Neuronal stem cell (in vitro differentiated cells): ENCODE measurements around the gene GPR149.

ENCODE experiments used
- DNase-seq: peaks from one replicate; pipeline ENCODE4 v3.0.0-alpha.2; 2013; ENCODE audit warnings: low spot score
- H2AFZ ChIP-seq: one replicate; pipeline ENCODE4 v1.6.1; 2013; ENCODE audit warnings: mild to moderate bottlenecking, low read length, inconsistent platforms
- H2AK5ac ChIP-seq: 2 replicates; pipeline ENCODE4 v1.6.1; 2013; ENCODE audit warnings: low read depth, mild to moderate bottlenecking, inconsistent platforms, low read length, moderate library complexity, mixed read lengths
- H2BK120ac ChIP-seq: 2 replicates; pipeline ENCODE4 v1.6.1; 2013; ENCODE audit warnings: low read depth, mild to moderate bottlenecking, inconsistent platforms, low read length, moderate library complexity, mixed read lengths
- H2BK12ac ChIP-seq: one replicate; pipeline ENCODE4 v1.6.1; 2013; ENCODE audit warnings: low read length, inconsistent platforms
- H2BK15ac ChIP-seq: 2 replicates; pipeline ENCODE4 v1.6.1; 2013; ENCODE audit warnings: mild to moderate bottlenecking, low read length, inconsistent platforms, mixed read lengths
- H2BK5ac ChIP-seq: one replicate; pipeline ENCODE4 v1.6.1; 2013; ENCODE audit warnings: inconsistent platforms, mild to moderate bottlenecking, low read length, moderate library complexity
- H3K14ac ChIP-seq: one replicate; pipeline ENCODE4 v1.6.1; 2013; ENCODE audit warnings: low read length, inconsistent platforms
- H3K18ac ChIP-seq: 2 replicates; pipeline ENCODE4 v1.6.1; 2013; ENCODE audit warnings: low read length, inconsistent platforms
- H3K23ac ChIP-seq: 2 replicates; pipeline ENCODE4 v1.6.1; 2013; ENCODE audit warnings: low read depth, mild to moderate bottlenecking, mixed read lengths, low read length, inconsistent platforms; ENCODE audit not compliant: poor library complexity
- H3K27ac ChIP-seq: replicated peaks from 3 replicates; pipeline ENCODE4 v1.5.1; 2013; ENCODE audit warnings: low read length, inconsistent platforms
- H3K27me3 ChIP-seq, 3 experiments: 2 replicates each; pipeline ENCODE4 v1.6.1; 2013; ENCODE audit warnings: low read length in 3 of 3, mild to moderate bottlenecking in 2 of 3, inconsistent platforms in 1 of 3, low read depth in 1 of 3, mixed read lengths in 1 of 3, moderate library complexity in 1 of 3; ENCODE audit not compliant: control insufficient read depth in 3 of 3, insufficient read depth in 3 of 3
- H3K36me3 ChIP-seq, 2 donors: replicated peaks in 1 of 2; 2 replicates each; pipeline ENCODE4 v1.6.1; 2013; ENCODE audit warnings: low read length in 2 of 2; ENCODE audit not compliant: control insufficient read depth in 2 of 2, insufficient read depth in 2 of 2
- H3K4ac ChIP-seq: 2 replicates; pipeline ENCODE4 v1.6.1; 2013; ENCODE audit warnings: inconsistent platforms, mild to moderate bottlenecking, low read length, moderate library complexity
- H3K4me1 ChIP-seq, 2 donors: 1 replicate in 1 of 2; 2 replicates in 1 of 2; pipeline ENCODE4 v1.6.1; 2013; ENCODE audit warnings: low read length in 2 of 2, low read depth in 1 of 2; ENCODE audit not compliant: control insufficient read depth in 2 of 2, insufficient read depth in 1 of 2
- H3K4me2 ChIP-seq: one replicate; pipeline ENCODE4 v1.6.1; 2013; ENCODE audit warnings: mild to moderate bottlenecking, low read length, inconsistent platforms; ENCODE audit not compliant: insufficient read depth, poor library complexity, severe bottlenecking
- H3K4me3 ChIP-seq, 2 donors: 2 replicates each; pipeline ENCODE4 v1.5.1; 2013; ENCODE audit warnings: low read length in 2 of 2, mild to moderate bottlenecking in 2 of 2, inconsistent platforms in 1 of 2, moderate library complexity in 1 of 2
- H3K79me1 ChIP-seq: one replicate; pipeline ENCODE4 v1.6.1; 2013; ENCODE audit warnings: low read depth, mild to moderate bottlenecking, inconsistent platforms, low read length, moderate library complexity
- H3K9ac ChIP-seq: one replicate; pipeline ENCODE4 v1.6.1; 2013; ENCODE audit warnings: mild to moderate bottlenecking, low read depth, low read length, inconsistent platforms; ENCODE audit not compliant: poor library complexity
- H3K9me3 ChIP-seq, 2 donors: replicated peaks in 1 of 2; 2 replicates each; pipeline versions ENCODE3 to v1.6.1; 2013; ENCODE audit warnings: low read length in 2 of 2, mild to moderate bottlenecking in 2 of 2, inconsistent platforms in 1 of 2, low read depth in 1 of 2, mixed read lengths in 1 of 2, moderate library complexity in 1 of 2; ENCODE audit not compliant: control insufficient read depth in 2 of 2, insufficient read depth in 1 of 2
- H4K8ac ChIP-seq: one replicate; pipeline ENCODE4 v1.6.1; 2013; ENCODE audit warnings: low read depth, mild to moderate bottlenecking, inconsistent platforms, low read length, moderate library complexity
- H4K91ac ChIP-seq: one replicate; pipeline ENCODE4 v1.6.1; 2013; ENCODE audit warnings: low read length, low read depth, mild to moderate bottlenecking, inconsistent platforms; ENCODE audit not compliant: poor library complexity
- WGBS, 2 donors: extraction: QIAGEN DNeasy Blood & Tissue Kit; methylation state at CpG; one replicate each; pipeline ENCODE4 v1.1.7; 2013; ENCODE audit warnings: missing lambda C conversion rate in 2 of 2, mixed read lengths in 1 of 2; ENCODE audit not compliant: insufficient read length in 2 of 2, insufficient replicate concordance in 1 of 2; ENCODE audit errors: extremely low coverage in 2 of 2; 5-methylcytosine and 5-hydroxymethylcytosine counted together

The GPR149 gene

GRCh38 chr3:154364849-154365248 is 65.1 kb downstream of the GPR149 start:
- Histone ChIP-seq H4K91ac (no peak overlapping the region), H3K79me1 (no peaks in the 10 kb centered on the region), H3K4ac (no peak overlapping the region), H2AFZ (no peak overlapping the region), H3K4me3 (no peak overlapping the region), H3K23ac (no peak overlapping the region), H4K8ac (no peak overlapping the region), H3K27me3 (no peaks in the 10 kb centered on the region), H2BK5ac (no peak overlapping the region), H2BK15ac (no peak overlapping the region), H3K36me3 (no peaks in the 10 kb centered on the region), H3K4me2 (no peak overlapping the region), H2BK120ac (no peak overlapping the region), H3K9me3 (no peaks in the 10 kb centered on the region), H3K9ac (no peak overlapping the region), H3K4me1 (no peaks in the 10 kb centered on the region), H3K14ac (no peak overlapping the region), H2AK5ac (no peak overlapping the region), H2BK12ac (no peak overlapping the region), H3K18ac (peak overlapping the region; percentile 13), H3K27ac (no peak overlapping the region)
- DNase-seq: no peak

- no peaks in the 10 kb centered on the region for H3K79me1 ChIP-seq
Observed at GRCh38 chr3:154361099-154361498, 68.9 kb downstream of the GPR149 start.

GRCh38 chr3:154356009-154356408 is 74.0 kb downstream of the GPR149 start:
- Histone ChIP-seq H4K8ac (no peak overlapping the region), H2BK5ac (no peak overlapping the region), H3K27me3 (no peaks in the 10 kb centered on the region), H2BK120ac (no peak overlapping the region), H3K4me2 (no peak overlapping the region), H3K18ac (no peak overlapping the region), H3K14ac (no peak overlapping the region), H3K9ac (no peak overlapping the region), H2BK12ac (no peak overlapping the region), H3K4ac (no peak overlapping the region), H3K27ac (no peak overlapping the region), H3K4me1 (no peaks in the 10 kb centered on the region), H3K23ac (no peak overlapping the region), H2BK15ac (no peak overlapping the region), H2AFZ (no peak overlapping the region), H4K91ac (no peak overlapping the region), H3K9me3 (peaks cover 0 to 1% of the 10 kb centered on the region in 2 donors), H3K79me1 (no peaks in the 10 kb centered on the region), H3K36me3 (no peaks in the 10 kb centered on the region), H2AK5ac (no peak overlapping the region), H3K4me3 (no peak overlapping the region)
- DNase-seq: no peak
- no CpG with 5 or more reads among the region's 1 CpG for WGBS, 2 donors

More at GRCh38 chr3:154361099-154361498, 68.9 kb downstream of the GPR149 start:
- no peaks in the 10 kb centered on the region for H3K27me3 ChIP-seq
- no peak overlapping the region for H3K4me2 ChIP-seq
- no peak overlapping the region for H2BK120ac ChIP-seq
- no peak overlapping the region for H3K4me3 ChIP-seq
- H2BK15ac ChIP-seq: no peak overlapping the region
- no peak overlapping the region for H3K9ac ChIP-seq
- no peaks in the 10 kb centered on the region for H3K4me1 ChIP-seq
- H2BK12ac ChIP-seq: no peak overlapping the region
- H4K91ac ChIP-seq: no peak overlapping the region
- no peak overlapping the region for H3K14ac ChIP-seq
- H3K27ac ChIP-seq: no peak overlapping the region
- no peak overlapping the region for H3K18ac ChIP-seq
- no peak for DNase-seq
- H2AK5ac ChIP-seq: no peak overlapping the region
- no peak overlapping the region for H3K23ac ChIP-seq
- H2BK5ac ChIP-seq: no peak overlapping the region
- no peak overlapping the region for H3K4ac ChIP-seq
- H4K8ac ChIP-seq: no peak overlapping the region
- H3K9me3 ChIP-seq: no peaks in the 10 kb centered on the region
- H3K36me3 ChIP-seq: no peaks in the 10 kb centered on the region
- no peak overlapping the region for H2AFZ ChIP-seq
- no CpG with 5 or more reads among the region's 1 CpG for WGBS, 2 donors

GRCh38 chr3:154349223-154349622 is 80.8 kb downstream of the GPR149 start:
- Histone ChIP-seq H4K91ac (no peak overlapping the region), H2AK5ac (no peak overlapping the region), H4K8ac (no peak overlapping the region), H3K27me3 (peaks cover 0 to 3% (median 0%) of the 10 kb centered on the region in 3 experiments), H3K4me1 (no peaks in the 10 kb centered on the region), H3K14ac (no peak overlapping the region), H3K27ac (no peak overlapping the region), H2BK12ac (no peak overlapping the region), H2AFZ (no peak overlapping the region), H3K18ac (no peak overlapping the region), H3K23ac (no peak overlapping the region), H3K79me1 (no peaks in the 10 kb centered on the region), H3K36me3 (no peaks in the 10 kb centered on the region), H3K4me3 (no peak overlapping the region), H3K4ac (no peak overlapping the region), H2BK5ac (no peak overlapping the region), H2BK120ac (no peak overlapping the region), H3K4me2 (no peak overlapping the region), H2BK15ac (no peak overlapping the region), H3K9ac (no peak overlapping the region), H3K9me3 (no peaks in the 10 kb centered on the region)
- DNase-seq: no peak
- WGBS, 2 donors: no CpG with 5 or more reads among the region's 2 CpGs
